Heart right ventricle (tissue), 16 donors: ENCODE measurements around the gene PCGF1. TPM values are rescaled to one million over a fixed set of nuclear protein-coding genes. Genes with fewer than 3 reads are reported as not detected.

ENCODE experiments used
- ATAC-seq, 8 donors: fragments of 200-7000 bp; cut with Tn5 transposase; one replicate each; pipeline ENCODE4 v1.9.1; 2020; ENCODE audit warnings: mild to moderate bottlenecking in 8 of 8, moderate library complexity in 8 of 8, moderate number of reproducible peaks in 1 of 8
- DNase-seq, 2 donors: peaks; one replicate each; pipeline ENCODE4 v3.0.0-alpha.2; 2020
- H3K27ac ChIP-seq, 10 donors: fragments of 200-600 bp; sonication (generic) in 2 of 10; one replicate each; pipeline versions ENCODE4 v1.5.0 to v1.8.0; 2020 to 2022; ENCODE audit warnings: mild to moderate bottlenecking in 3 of 10
- H3K27me3 ChIP-seq, 7 donors: fragments of 200-600 bp; one replicate each; pipeline ENCODE4 v1.8.0; 2021 to 2022; ENCODE audit warnings: mild to moderate bottlenecking in 2 of 7
- H3K36me3 ChIP-seq, 9 donors: fragments of 200-600 bp; sonication (generic) in 1 of 9; one replicate each; pipeline versions ENCODE4 v1.5.0 to v1.8.0; 2020 to 2022; ENCODE audit warnings: mild to moderate bottlenecking in 2 of 9
- H3K4me1 ChIP-seq, 9 donors: fragments of 200-600 bp; sonication (generic) in 1 of 9; one replicate each; pipeline versions ENCODE4 v1.5.0 to v1.8.0; 2020 to 2022; ENCODE audit warnings: mild to moderate bottlenecking in 4 of 9
- H3K4me3 ChIP-seq, 10 donors: fragments of 200-600 bp; sonication (generic) in 2 of 10; one replicate each; pipeline versions ENCODE4 v1.5.0 to v1.8.0; 2020 to 2022; ENCODE audit warnings: mild to moderate bottlenecking in 7 of 10, moderate library complexity in 2 of 10
- H3K9me3 ChIP-seq, 11 donors: fragments of 200-600 bp in 10 of 11; sonication (generic) in 2 of 11; one replicate each; pipeline versions ENCODE4 v1.5.0 to v1.8.0; 2013 to 2022; ENCODE audit warnings: mild to moderate bottlenecking in 2 of 11, control low read depth in 1 of 11, moderate library complexity in 1 of 11
- CTCF ChIP-seq, 9 donors: fragments of 200-600 bp; sonication (generic) in 2 of 9; IDR thresholded peaks; one replicate each; pipeline versions ENCODE4 v1.5.0 to v1.8.0; 2021 to 2022; ENCODE audit warnings: antibody characterized with exemption in 9 of 9, mild to moderate bottlenecking in 5 of 9, moderate library complexity in 1 of 9
- WGBS, 2 donors: extraction: QIAGEN DNeasy Blood & Tissue Kit; methylation state at CpG; one replicate each; pipeline ENCODE4 v1.1.7; 2013; ENCODE audit warnings: inconsistent platforms in 1 of 2; 5-methylcytosine and 5-hydroxymethylcytosine counted together
- intact Hi-C, 10 donors: fragments of 100-400 bp; cut with DNase I; formaldehyde crosslinking; loops; one replicate each; pipeline versions ENCODE4 v1.11.1 to v1.14.2; 2022
- polyA plus RNA-seq, 2 donors: library from polyadenylated mRNA; stranded (reverse); fragments of 200-250 nt; gene quantifications; one replicate each; pipeline ENCODE4 v1.2.3, GENCODE V29; 2013
- total RNA-seq, 10 donors: library from RNA; stranded (reverse); fragmentation: NEBNext Ultra II Directional in 3 of 10; extraction: Animal tissue kit (Norgen Biotek cat#: 25700) in 3 of 10; gene quantifications; one replicate each; pipeline versions ENCODE4 v1.2.1 to v1.2.4, GENCODE V29; 2021 to 2023
- donor health status: Arrhythmogenic right ventricular cardiomyopathy.
- donor health status: ischemic (EF 13 %, LVEDD 7.1; RV severe dilation, severe dysfunction).
- donor health status: healthy with polysubstance abuse.
- donor health status: DM: no; HTN: yes; CAD: no.
- donor health status: DM: no; HTN: no; CAD: no.
- donor health status: ischemic (EF 25% LVEDD 6.9; RV normal size, moderate dysfunction).
- donor health status: ischemic (EF 25% LVEDD 5.7; RV mildly dilated, moderate dysfunction).
- donor health status: healthy.
- donor health status: DM: yes; HTN: yes; CAD: no.
- donor health status: Ischemic cardiomyopathy.
- donor health status: ischemic (EF 35%, LVEDD 5.7; RV mildly dilated, moderate dysfunction).
- donor health status: nonischemic (EF 11% LVEDD 7.7; RV severe dilation, severe dysfunction).
- donor health status: DM: yes; HTN: yes; CAD: no.
- donor health status: PGD.
- donor health status: ischemic (EF 29% LVEDD 5.4; RV normal size, mild dysfunction).
- donor health status: nonischemic (EF 23%, LVEDD 6.1; RV moderate dilation, normal function).

PCGF1 gene
- total and polyA plus RNA-seq, 12 donors: 10.7 to 27.7 (median 16.0) TPM

GRCh38 chr2:74529357-74530238, 22.1 kb upstream of the PCGF1 start, which contains the start of the genes AUP1 and HTRA2:
Gene AUP1 (minus strand): TSS chr2:74529706. CDS start chr2:74529629, 77 bp downstream.
Gene HTRA2 (plus strand): TSS chr2:74529933. CDS start chr2:74530007, 74 bp downstream.
- DNase-seq (peak; percentile 98), ATAC-seq (peak; percentile 94 to 98 (median 96))
- 0% methylated on average over 87 of the region's 87 CpGs for WGBS, 2 donors
- Histone ChIP-seq H3K4me3 (peak within 1 kb of the TSS; percentile 63 to 97 (median 88)), H3K27ac (peak within 1 kb of the TSS; percentile 72 to 95 (median 91)), H3K36me3 (peaks cover 0 to 66% (median 34%) of the 10 kb centered on the region in 9 donors), H3K9me3 (no peaks in the 10 kb centered on the region), H3K27me3 (no peaks in the 10 kb centered on the region), H3K4me1 (peaks cover 12 to 35% (median 31%) of the 10 kb centered on the region in 9 donors)
- intact Hi-C loops: loop anchor here in 7 of 10 donors (1.0 to 5.0 kb wide), 7 partner anchors 22 to 58 kb away; partner anchors contain the start of genes TTC31 (in 5 of the 7), CCDC142 (in 2 of the 7), PCGF1 (in 2 of the 7) and DOK1 (in 1 of the 7)
- no peak for TF ChIP-seq CTCF (IDR thresholded peaks at IDR 0.05)

- no peaks in the 10 kb centered on the region for H3K9me3 ChIP-seq
- intact Hi-C loops: loop anchor here in 6 of 10 donors (1.0 to 5.0 kb wide), 5 partner anchors 21 to 46 kb away; partner anchors contain the start of genes TTC31 (in 4 of the 6), PCGF1 (in 2 of the 6), CCDC142 (in 1 of the 6) and DOK1 (in 1 of the 6)
- ATAC-seq (peak in 7 of 8 donors; percentile 0 to 29 (median 7)), DNase-seq (no peak)
- peak overlapping the region; percentile 72 to 95 (median 91) for H3K27ac ChIP-seq
- peaks cover 12 to 35% (median 31%) of the 10 kb centered on the region in 9 donors for H3K4me1 ChIP-seq
- no peaks in the 10 kb centered on the region for H3K27me3 ChIP-seq
- 16 to 17% methylated on average over 29 of the region's 29 CpGs for WGBS, 2 donors
- no peak for TF ChIP-seq CTCF (IDR thresholded peaks at IDR 0.05)
- H3K4me3 ChIP-seq: peak overlapping the region; percentile 63 to 97 (median 88)
- peaks cover 0 to 58% (median 34%) of the 10 kb centered on the region in 9 donors for H3K36me3 ChIP-seq
These were observed 21.3 kb upstream of the PCGF1 start for GRCh38 chr2:74528600-74529356.

- WGBS, 2 donors: 97 to 98% methylated on average over 9 of the region's 9 CpGs
- ATAC-seq (no peak), DNase-seq (no peak)
- Histone ChIP-seq H3K36me3 (peaks cover 0 to 48% (median 29%) of the 10 kb centered on the region in 9 donors), H3K4me1 (peaks cover 12 to 35% (median 31%) of the 10 kb centered on the region in 9 donors), H3K27ac (no peak overlapping the region), H3K4me3 (no peak overlapping the region), H3K27me3 (no peaks in the 10 kb centered on the region), H3K9me3 (no peaks in the 10 kb centered on the region)
- intact Hi-C loops: loop anchor here in 3 of 10 donors (2.0 to 5.0 kb wide), 3 partner anchors 25 to 45 kb away; partner anchors contain the start of genes CCDC142 (in 1 of the 3), DOK1 (in 1 of the 3) and TTC31 (in 1 of the 3)
- no peak for TF ChIP-seq CTCF (IDR thresholded peaks at IDR 0.05)
These were observed 20.2 kb upstream of the PCGF1 start for GRCh38 chr2:74527741-74528140.
